SK-N-MC (cell line): ENCODE measurements around the gene ABR.

Experiments
- EZH2 ChIP-seq: fragments of 200-600 bp; sonication (generic); IDR thresholded peaks from one replicate; pipeline ENCODE4 v1.6.1; 2017; ENCODE audit warnings: antibody characterized with exemption
- FOXP2 ChIP-seq: optimal IDR thresholded peaks from 2 replicates; pipeline ENCODE3; 2011; ENCODE audit warnings: mild to moderate bottlenecking, moderate library complexity; ENCODE audit not compliant: insufficient read depth; ENCODE audit errors: extremely low read length, control extremely low read depth
- POLR2AphosphoS5 ChIP-seq: IDR thresholded peaks from 2 replicates; pipeline ENCODE4 v1.6.1; 2012; ENCODE audit warnings: mild to moderate bottlenecking, low read depth, low read length, borderline replicate concordance

DNA sequence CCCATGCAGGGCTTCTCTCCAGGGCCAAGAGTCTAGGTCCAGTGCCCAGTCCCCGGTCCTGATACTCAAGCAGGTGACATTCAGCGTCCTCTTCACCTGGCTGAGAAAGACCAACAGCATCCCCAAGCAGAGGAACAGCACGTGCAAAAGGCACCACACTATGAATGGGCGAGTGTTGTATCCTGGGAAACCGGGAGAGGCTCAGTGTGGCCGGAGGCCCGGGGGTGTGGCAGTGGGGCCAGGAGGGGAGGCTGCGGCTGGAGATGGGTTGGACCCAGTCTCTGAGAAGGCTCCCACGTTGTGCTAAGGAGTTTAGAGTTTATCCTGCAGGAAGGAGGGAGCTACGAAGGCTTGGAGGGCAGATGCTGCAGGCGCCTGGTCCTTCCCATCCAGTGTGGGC, 13.5 kb downstream of the ABR start:
- no peak for TF ChIP-seq EZH2
- TF ChIP-seq POLR2AphosphoS5: no peak
- no peak for TF ChIP-seq FOXP2
